ENCODE data around the gene PACRG. TPM values are rescaled to one million over a fixed set of nuclear protein-coding genes. Genes with fewer than 3 reads are reported as not detected.

Gene PACRG
- total and polyA plus RNA-seq, 2 experiments from 2014 or later, result not detected

- Histone ChIP-seq H3K36me3 (ENCODE audit: low read depth) (no peaks in the 10 kb centered on the region), H3K27me3 (replicated peaks; ENCODE audit: insufficient read depth) (0 out of 2 replicates have a peak, but pooled peaks cover 7% of the 10 kb centered on the region), H2AFZ (no peak overlapping the region), H3K4me3 (no peak overlapping the region), H3K4me2 (ENCODE audit: unreplicated experiment) (no peak overlapping the region), H3K4me1 (ENCODE audit: insufficient read depth) (no peaks in the 10 kb centered on the region), H3K9ac (no peak overlapping the region), H3F3A (ENCODE audit: insufficient read depth) (no peaks in the 10 kb centered on the region), H3K9me3 (ENCODE audit: low read depth) (no peaks in the 10 kb centered on the region), H3K9me2 (ENCODE audit: insufficient read depth) (no peaks in the 10 kb centered on the region), H4K20me1 (ENCODE audit: insufficient read depth) (no peaks in the 10 kb centered on the region), H3K79me2 (ENCODE audit: insufficient read depth) (no peaks in the 10 kb centered on the region), H3K27ac (no peak overlapping the region)
- in situ Hi-C loops (cut with MboI), result loop anchor here (25.0 kb wide), 1 partner anchor 773 kb away; no protein-coding TSS in a partner anchor
- no peak for DNase-seq
- no peak for TF ChIP-seq EZH2 (IDR thresholded peaks at IDR 0.05; ENCODE audit: insufficient read depth, poor library complexity, severe bottlenecking)
- TF ChIP-seq EZH2phosphoT487 (IDR thresholded peaks at IDR 0.05; ENCODE audit: insufficient read depth, low read depth), result no peak
- 78 to 79% methylated on average over 7 of the region's 7 CpGs for WGBS, 2 experiments (ENCODE audit: low coverage in 1 of 2, low lambda C conversion rate in 2 of 2, missing lambda C conversion rate in 2 of 2)
Observed at GRCh38 chr6:163189609-163190008, 461.8 kb downstream of the PACRG start.

GRCh38 chr6:163190786-163191185 lies 463.0 kb downstream of the PACRG start:
- H3K4me3 ChIP-seq, result no peak overlapping the region
- H3K9ac ChIP-seq, result no peak overlapping the region
- no peaks in the 10 kb centered on the region for H3K9me3 ChIP-seq (ENCODE audit: low read depth)
- DNase-seq, result no peak
- H3K4me2 ChIP-seq (ENCODE audit: unreplicated experiment), result no peak overlapping the region
- no peaks in the 10 kb centered on the region for H3K9me2 ChIP-seq (ENCODE audit: insufficient read depth)
- no peaks in the 10 kb centered on the region for H3F3A ChIP-seq (ENCODE audit: insufficient read depth)
- TF ChIP-seq EZH2phosphoT487 (IDR thresholded peaks at IDR 0.05; ENCODE audit: insufficient read depth, low read depth), result no peak
- no peak for TF ChIP-seq EZH2 (IDR thresholded peaks at IDR 0.05; ENCODE audit: insufficient read depth, poor library complexity, severe bottlenecking)
- H2AFZ ChIP-seq, result no peak overlapping the region
- WGBS, 2 experiments (ENCODE audit: low coverage in 1 of 2, low lambda C conversion rate in 2 of 2, missing lambda C conversion rate in 2 of 2), result 53 to 54% methylated on average over 4 of the region's 4 CpGs
- no peaks in the 10 kb centered on the region for H4K20me1 ChIP-seq (ENCODE audit: insufficient read depth)
- no peaks in the 10 kb centered on the region for H3K4me1 ChIP-seq (ENCODE audit: insufficient read depth)
- no peaks in the 10 kb centered on the region for H3K36me3 ChIP-seq (ENCODE audit: low read depth)
- no peaks in the 10 kb centered on the region for H3K79me2 ChIP-seq (ENCODE audit: insufficient read depth)
- H3K27me3 ChIP-seq (replicated peaks; ENCODE audit: insufficient read depth), result 0 out of 2 replicates have a peak, but pooled peaks cover 7% of the 10 kb centered on the region
- H3K27ac ChIP-seq, result no peak overlapping the region
- in situ Hi-C loops (cut with MboI), result loop anchor here (25.0 kb wide), 1 partner anchor 772 kb away; no protein-coding TSS in a partner anchor

- Histone ChIP-seq H2AFZ (no peak overlapping the region), H3K9me3 (ENCODE audit: low read depth) (no peaks in the 10 kb centered on the region), H3K27ac (no peak overlapping the region), H3K4me2 (ENCODE audit: unreplicated experiment) (no peak overlapping the region), H3K36me3 (ENCODE audit: low read depth) (no peaks in the 10 kb centered on the region), H3K4me1 (ENCODE audit: insufficient read depth) (no peaks in the 10 kb centered on the region), H3K4me3 (no peak overlapping the region), H3K9me2 (ENCODE audit: insufficient read depth) (no peaks in the 10 kb centered on the region), H3K9ac (no peak overlapping the region), H3F3A (ENCODE audit: insufficient read depth) (no peaks in the 10 kb centered on the region), H3K27me3 (replicated peaks; ENCODE audit: insufficient read depth) (0 out of 2 replicates have a peak, but pooled peaks cover 7% of the 10 kb centered on the region), H4K20me1 (ENCODE audit: insufficient read depth) (no peaks in the 10 kb centered on the region), H3K79me2 (ENCODE audit: insufficient read depth) (no peaks in the 10 kb centered on the region)
- no peak for TF ChIP-seq EZH2phosphoT487 (IDR thresholded peaks at IDR 0.05; ENCODE audit: insufficient read depth, low read depth)
- TF ChIP-seq EZH2 (IDR thresholded peaks at IDR 0.05; ENCODE audit: insufficient read depth, poor library complexity, severe bottlenecking), result no peak
- WGBS, 2 experiments (ENCODE audit: low coverage in 1 of 2, low lambda C conversion rate in 2 of 2, missing lambda C conversion rate in 2 of 2), result 46 to 54% methylated on average over 7 of the region's 7 CpGs
- no peak for DNase-seq
- in situ Hi-C loops (cut with MboI), result loop anchor here (25.0 kb wide), 1 partner anchor 770 kb away; no protein-coding TSS in a partner anchor
Observed at GRCh38 chr6:163191704-163192537, 464.1 kb downstream of the PACRG start.

DNA sequence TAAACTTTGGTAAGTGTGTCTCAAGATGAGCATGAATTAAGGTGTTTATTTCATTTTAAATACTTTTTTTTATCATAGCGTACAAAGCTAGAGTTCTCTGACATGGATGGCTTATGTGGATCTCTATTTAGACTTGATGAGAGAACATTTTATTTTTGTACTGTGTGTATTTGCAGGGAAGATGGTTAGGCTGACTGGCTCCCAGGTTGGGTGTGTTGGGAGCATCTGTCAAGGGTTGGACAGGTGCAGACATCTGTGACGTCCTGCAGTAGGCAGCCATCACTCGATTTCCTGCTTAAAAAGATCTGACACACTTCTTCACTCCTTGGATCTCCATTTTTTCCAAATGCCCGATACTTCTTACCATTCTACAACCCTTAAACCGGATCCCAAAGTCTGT lies 464.8 kb downstream of the PACRG start:
- H3K9me2 ChIP-seq (ENCODE audit: insufficient read depth), result no peaks in the 10 kb centered on the region
- no peak overlapping the region for H3K4me3 ChIP-seq
- H3K27me3 ChIP-seq (replicated peaks; ENCODE audit: insufficient read depth), result 0 out of 2 replicates have a peak, but pooled peaks cover 7% of the 10 kb centered on the region
- no peaks in the 10 kb centered on the region for H3K36me3 ChIP-seq (ENCODE audit: low read depth)
- no peaks in the 10 kb centered on the region for H3K79me2 ChIP-seq (ENCODE audit: insufficient read depth)
- in situ Hi-C loops (cut with MboI), result loop anchor here (25.0 kb wide), 1 partner anchor 770 kb away; no protein-coding TSS in a partner anchor
- TF ChIP-seq EZH2phosphoT487 (IDR thresholded peaks at IDR 0.05; ENCODE audit: insufficient read depth, low read depth), result no peak
- TF ChIP-seq EZH2 (IDR thresholded peaks at IDR 0.05; ENCODE audit: insufficient read depth, poor library complexity, severe bottlenecking), result no peak
- no peaks in the 10 kb centered on the region for H3F3A ChIP-seq (ENCODE audit: insufficient read depth)
- H3K4me1 ChIP-seq (ENCODE audit: insufficient read depth), result no peaks in the 10 kb centered on the region
- no peak for DNase-seq
- H2AFZ ChIP-seq, result no peak overlapping the region
- no peak overlapping the region for H3K4me2 ChIP-seq (ENCODE audit: unreplicated experiment)
- H3K9ac ChIP-seq, result no peak overlapping the region
- no peak overlapping the region for H3K27ac ChIP-seq
- H3K9me3 ChIP-seq (ENCODE audit: low read depth), result no peaks in the 10 kb centered on the region
- no peaks in the 10 kb centered on the region for H4K20me1 ChIP-seq (ENCODE audit: insufficient read depth)
- 29 to 40% methylated on average over 5 of the region's 5 CpGs for WGBS, 2 experiments (ENCODE audit: low coverage in 1 of 2, low lambda C conversion rate in 2 of 2, missing lambda C conversion rate in 2 of 2)
